Common myeloid progenitor, CD34-positive (primary cell): Measurements from ENCODE around the gene EIF3D.
"Not testable (repeated sequence)": the region's sequence is repeated elsewhere in the genome, so short reads cannot be mapped to it uniquely, and the experiment has no call there.

Source experiments
- CTCF ChIA-PET: fragments of 350-600 bp; sonication (Branson Sonifier 250); formaldehyde crosslinking; loops from one replicate; lab custom pipeline; 2021; ENCODE audit warnings: antibody characterized with exemption; lab: Charles Lee
- POLR2A ChIA-PET: fragments of 350-600 bp; sonication (Branson Sonifier 250); formaldehyde crosslinking; loops from one replicate; lab custom pipeline; 2021; ENCODE audit warnings: antibody characterized with exemption; lab: Charles Lee
- DNase-seq, 3 donors: peaks; one replicate each; pipeline versions ENCODE4 v3.0.0 to v3.0.0-alpha.2; 2013
- H3K27ac ChIP-seq, 2 experiments: 1 replicate in 1 of 2; 2 replicates in 1 of 2; pipeline ENCODE4 v1.7.0; 2013; ENCODE audit warnings: inconsistent platforms in 2 of 2, low read length in 2 of 2, mild to moderate bottlenecking in 2 of 2, low read depth in 1 of 2, moderate library complexity in 1 of 2; ENCODE audit not compliant: severe bottlenecking in 2 of 2, insufficient read depth in 1 of 2, poor library complexity in 1 of 2
- H3K27me3 ChIP-seq, 5 experiments: replicated peaks in 2 of 5; 1 replicate in 3 of 5; 2 replicates in 2 of 5; pipeline versions ENCODE4 v1.6.1 to v1.7.0; 2013; ENCODE audit warnings: low read length in 4 of 5, mild to moderate bottlenecking in 2 of 5, moderate library complexity in 2 of 5, inconsistent platforms in 1 of 5; ENCODE audit not compliant: insufficient read depth in 5 of 5, control insufficient read depth in 4 of 5
- H3K36me3 ChIP-seq, 4 experiments: 1 replicate in 2 of 4; 2 replicates in 2 of 4; pipeline versions ENCODE4 v1.6.1 to v1.7.0; 2013; ENCODE audit warnings: low read length in 3 of 4, control low read depth in 1 of 4, mild to moderate bottlenecking in 1 of 4; ENCODE audit not compliant: control insufficient read depth in 4 of 4, insufficient read depth in 4 of 4
- H3K4me1 ChIP-seq, 4 experiments: 1 replicate in 3 of 4; 2 replicates in 1 of 4; pipeline versions ENCODE4 v1.6.1 to v1.7.1; 2013; ENCODE audit warnings: low read length in 3 of 4, mild to moderate bottlenecking in 3 of 4, control low read depth in 1 of 4, inconsistent platforms in 1 of 4, moderate library complexity in 1 of 4; ENCODE audit not compliant: control insufficient read depth in 4 of 4, insufficient read depth in 4 of 4; ENCODE audit errors: control extremely low read depth in 1 of 4
- H3K4me3 ChIP-seq, 7 experiments: 1 replicate in 4 of 7; 2 replicates in 3 of 7; pipeline versions ENCODE4 v1.5.1 to v1.7.0; 2013; ENCODE audit warnings: mild to moderate bottlenecking in 7 of 7, low read length in 6 of 7, moderate library complexity in 6 of 7, inconsistent platforms in 2 of 7, low read depth in 2 of 7, control low read depth in 1 of 7; ENCODE audit not compliant: insufficient read depth in 4 of 7, control insufficient read depth in 1 of 7; ENCODE audit errors: extremely low read depth in 1 of 7
- H3K9me3 ChIP-seq, 5 experiments: 1 replicate in 4 of 5; 2 replicates in 1 of 5; pipeline versions ENCODE4 v1.6.1 to v1.7.1; 2013; ENCODE audit warnings: low read length in 4 of 5, mild to moderate bottlenecking in 2 of 5, inconsistent platforms in 1 of 5, low read depth in 1 of 5, moderate library complexity in 1 of 5; ENCODE audit not compliant: control insufficient read depth in 4 of 5, insufficient read depth in 2 of 5; ENCODE audit errors: control extremely low read depth in 1 of 5
- WGBS: methylation state at CpG from one replicate; pipeline ENCODE4 v1.1.5; 2013; ENCODE audit not compliant: insufficient coverage; 5-methylcytosine and 5-hydroxymethylcytosine counted together

EIF3D gene

DNA sequence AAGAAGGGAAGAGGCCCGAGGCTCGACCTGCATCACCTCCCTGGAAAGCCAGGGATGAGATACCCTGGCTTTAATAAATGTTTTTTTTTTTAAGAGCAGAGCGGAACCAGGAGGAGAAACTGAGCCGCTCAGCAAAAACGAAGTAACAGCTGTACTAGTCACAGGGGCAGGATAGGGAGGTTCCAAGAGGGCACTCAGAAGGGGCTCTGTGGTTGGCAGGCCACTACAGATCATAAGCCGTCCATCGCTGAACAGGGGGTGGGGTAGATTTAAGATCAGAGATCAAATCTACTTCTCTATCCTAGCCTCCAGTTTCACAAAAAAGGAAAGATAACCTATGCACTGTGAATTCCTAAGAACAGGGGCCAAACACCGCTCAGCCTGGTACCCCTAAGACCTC is 625 bp downstream of the EIF3D start:
- ChIA-PET POLR2A (interaction anchor here (0.5 to 1.7 kb wide), 2 partner anchors 17 to 1133 kb away, joined by 3 to 10 read pairs; no protein-coding TSS in a partner anchor), CTCF (interaction anchor here (0.5 to 1.5 kb wide), 5 partner anchors 10 to 590 kb away, joined by 3 to 4 read pairs (median 3); no protein-coding TSS in a partner anchor)
- Histone ChIP-seq H3K27ac (peak overlapping the region; percentile 88 to 95), H3K27me3 (no peaks in the 10 kb centered on the region), H3K36me3 (peaks cover 17 to 40% (median 31%) of the 10 kb centered on the region in 4 experiments), H3K4me3 (peak overlapping the region; percentile 66 to 100 (median 87)), H3K4me1 (peaks cover 3 to 21% (median 18%) of the 10 kb centered on the region in 4 experiments), H3K9me3 (no peaks in the 10 kb centered on the region)
- peak in 2 of 3 donors; percentile 48 to 59 for DNase-seq
- 13% methylated on average over 6 of the region's 8 CpGs for WGBS

GRCh38 chr22:36522662-36523061 is 6.3 kb downstream of the EIF3D start:
- CTCF ChIA-PET: interaction anchor here (1.5 to 3.5 kb wide), 2 partner anchors 12 to 15 kb away, joined by 5 to 11 read pairs; partner anchors contain the start of gene FOXRED2
- H3K27me3 ChIP-seq: no peaks in the 10 kb centered on the region
- no peak overlapping the region for H3K27ac ChIP-seq
- peaks cover under 1 to 13% (median 3%) of the 10 kb centered on the region in 4 experiments for H3K4me1 ChIP-seq
- no peaks in the 10 kb centered on the region for H3K9me3 ChIP-seq
- no peak overlapping the region for H3K4me3 ChIP-seq
- DNase-seq: no peak
- peaks cover 33 to 92% (median 74%) of the 10 kb centered on the region in 4 experiments for H3K36me3 ChIP-seq
- WGBS: 98% methylated on average over 4 of the region's 6 CpGs
- POLR2A ChIA-PET: no interaction called here

DNA sequence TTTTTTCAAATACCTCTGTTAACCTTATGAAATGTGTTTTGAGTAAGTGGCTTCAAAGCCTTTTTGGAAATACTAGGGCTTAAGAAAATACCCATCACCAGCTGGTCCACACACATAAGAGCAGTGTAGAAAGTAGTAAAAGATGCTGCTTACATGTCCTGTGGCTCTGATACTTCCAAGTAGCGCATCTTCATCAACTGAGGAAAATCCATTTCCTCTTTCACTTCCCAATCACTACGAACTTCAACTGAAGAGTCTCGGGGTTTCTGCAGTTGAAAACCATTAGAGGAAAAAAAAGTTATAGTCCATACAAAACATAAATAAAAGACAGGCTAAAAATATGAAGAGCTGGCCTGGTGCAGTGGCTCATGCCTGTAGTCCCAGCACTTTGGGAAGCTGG is 8.5 kb downstream of the EIF3D start:
- Histone ChIP-seq H3K4me3 (no peak overlapping the region), H3K4me1 (peaks cover 0 to 8% (median 2%) of the 10 kb centered on the region in 4 experiments), H3K9me3 (no peaks in the 10 kb centered on the region), H3K27ac (no peak overlapping the region), H3K27me3 (no peaks in the 10 kb centered on the region), H3K36me3 (peaks cover 41 to 95% (median 80%) of the 10 kb centered on the region in 4 experiments)
- POLR2A ChIA-PET: no interaction called here
- CTCF ChIA-PET: interaction anchor here (0.6 to 3.5 kb wide), 3 partner anchors 8 to 485 kb away, joined by 3 to 11 read pairs (median 3); no protein-coding TSS in a partner anchor
- WGBS: no CpG with 5 or more reads among the region's 3 CpGs
- no peak for DNase-seq

GRCh38 chr22:36519906-36520305 is 9.1 kb downstream of the EIF3D start:
- POLR2A ChIA-PET, H3K4me3 ChIP-seq, H3K4me1 ChIP-seq, H3K9me3 ChIP-seq, H3K27me3 ChIP-seq: not testable (repeated sequence)
- DNase-seq: peak in 2 of 3 donors; percentile 50 to 52
- CTCF ChIA-PET: interaction anchor here (0.6 to 3.5 kb wide), 2 partner anchors 9 to 485 kb away, joined by 3 to 11 read pairs; no protein-coding TSS in a partner anchor
- WGBS: no CpG with 5 or more reads among the region's 2 CpGs
- H3K36me3 ChIP-seq: peaks cover 41 to 93% (median 77%) of the 10 kb centered on the region in 4 experiments
- peak overlapping the region in 1 of 2 experiments; percentile 49 for H3K27ac ChIP-seq

DNA sequence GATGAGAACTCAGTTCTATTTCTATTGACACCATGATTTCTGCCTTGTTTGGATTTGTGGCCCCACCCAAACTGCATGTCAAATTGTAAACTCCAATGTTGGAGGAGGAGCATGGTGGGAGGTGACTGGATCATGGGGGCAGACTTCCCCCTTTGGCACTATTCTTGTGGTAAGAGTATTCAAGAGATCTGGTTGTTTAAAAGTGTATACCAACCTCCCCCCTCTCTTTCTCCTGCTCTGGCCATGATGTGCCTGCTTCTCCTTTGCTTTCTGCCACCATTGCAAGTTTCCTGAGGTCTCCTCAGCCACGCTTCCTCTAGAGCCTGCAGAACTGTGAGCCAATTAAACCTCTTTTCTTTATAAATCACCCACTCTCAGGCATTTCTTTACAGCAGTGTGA is 14.2 kb downstream of the EIF3D start:
- H3K27ac ChIP-seq: no peak overlapping the region
- no peak overlapping the region for H3K4me3 ChIP-seq
- WGBS: 100% methylated on average over 1 of the region's 1 CpG
- ChIA-PET CTCF (no interaction called here), POLR2A (no interaction called here)
- no peaks in the 10 kb centered on the region for H3K9me3 ChIP-seq
- DNase-seq: no peak
- peaks cover 33 to 91% (median 75%) of the 10 kb centered on the region in 4 experiments for H3K36me3 ChIP-seq
- no peaks in the 10 kb centered on the region for H3K27me3 ChIP-seq
- H3K4me1 ChIP-seq: peaks cover 0 to 3% (median 1%) of the 10 kb centered on the region in 4 experiments

DNA sequence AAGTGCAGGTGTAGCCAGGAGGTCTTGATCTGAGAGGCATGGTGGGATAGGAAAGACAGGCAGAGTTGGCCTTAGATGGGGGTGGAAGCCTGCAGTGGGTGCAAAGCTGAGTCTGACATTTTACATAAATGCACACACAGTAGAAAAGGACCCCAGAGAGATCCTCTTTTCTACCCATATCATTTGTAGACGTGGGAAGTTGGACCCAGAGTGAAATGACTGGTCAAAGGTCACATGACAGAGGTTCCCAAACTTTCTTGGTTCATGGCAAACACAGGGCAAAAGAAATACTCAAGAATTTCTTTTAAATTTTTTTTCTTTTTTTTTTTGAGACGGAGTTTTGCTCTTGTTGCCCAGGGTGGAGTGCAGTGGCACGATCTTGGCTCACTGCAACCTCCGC is 16.0 kb downstream of the EIF3D start:
- POLR2A ChIA-PET: no interaction called here
- Histone ChIP-seq H3K27me3 (no peaks in the 10 kb centered on the region), H3K27ac (no peak overlapping the region), H3K4me3 (no peak overlapping the region), H3K36me3 (peaks cover 26 to 74% (median 58%) of the 10 kb centered on the region in 4 experiments), H3K4me1 (no peaks in the 10 kb centered on the region), H3K9me3 (no peaks in the 10 kb centered on the region)
- CTCF ChIA-PET: interaction anchor here (0.6 to 1.2 kb wide), 2 partner anchors 14 to 20 kb away, joined by 3 read pairs; no protein-coding TSS in a partner anchor
- WGBS: 74% methylated on average over 3 of the region's 4 CpGs
- no peak for DNase-seq

GRCh38 chr22:36512333-36512732 is 16.6 kb downstream of the EIF3D start:
- no peak overlapping the region for H3K27ac ChIP-seq
- DNase-seq: no peak
- peaks cover 25 to 68% (median 55%) of the 10 kb centered on the region in 4 experiments for H3K36me3 ChIP-seq
- ChIA-PET POLR2A (interaction anchor here (0.7 kb wide), 1 partner anchor 245 kb away, joined by 3 read pairs; no protein-coding TSS in a partner anchor), CTCF (interaction anchor here (0.6 to 1.2 kb wide), 3 partner anchors 9 to 20 kb away, joined by 3 read pairs; no protein-coding TSS in a partner anchor)
- no peak overlapping the region for H3K4me3 ChIP-seq
- WGBS: 95% methylated on average over 5 of the region's 8 CpGs
- H3K27me3 ChIP-seq: no peaks in the 10 kb centered on the region
- no peaks in the 10 kb centered on the region for H3K9me3 ChIP-seq
- peaks cover under 1 to 3% (median 2%) of the 10 kb centered on the region in 4 experiments for H3K4me1 ChIP-seq
